ENCODE results near the gene SYVN1. TPM values are rescaled to one million over a fixed set of nuclear protein-coding genes. Genes with fewer than 3 reads are reported as not detected.
A peak's percentile ranks its signal among the peaks of the same experiment; 100 is the strongest.

Gene SYVN1
- total RNA-seq, 2 donors from 2014 or later: 73.1 to 78.0 TPM

- TF ChIP-seq CTCF (IDR thresholded peaks at IDR 0.05): no peak
- no peak for ATAC-seq (ENCODE audit: insufficient number of reproducible peaks, low FRiP score, low read depth)
- DNase-seq (ENCODE audit: low spot score): no peak
- H3K4me3 ChIP-seq: no peak overlapping the region
- H3K9me3 ChIP-seq: no peaks in the 10 kb centered on the region
- H3K27me3 ChIP-seq (replicated peaks; ENCODE audit: insufficient read depth): no peaks in the 10 kb centered on the region
- no peak overlapping the region for H3K27ac ChIP-seq
- H3K4me1 ChIP-seq (ENCODE audit: control insufficient read depth in 1 of 2, low read depth in 2 of 2): no peaks in the 10 kb centered on the region
- H3K36me3 ChIP-seq: no peaks in the 10 kb centered on the region
Observed at GRCh38 chr11:65167656-65168055, 33.3 kb upstream of the SYVN1 start.

GRCh38 chr11:65166893-65167292 lies 32.6 kb upstream of the SYVN1 start:
- ATAC-seq (ENCODE audit: insufficient number of reproducible peaks, low FRiP score, low read depth): no peak
- TF ChIP-seq CTCF (IDR thresholded peaks at IDR 0.05): no peak

DNA sequence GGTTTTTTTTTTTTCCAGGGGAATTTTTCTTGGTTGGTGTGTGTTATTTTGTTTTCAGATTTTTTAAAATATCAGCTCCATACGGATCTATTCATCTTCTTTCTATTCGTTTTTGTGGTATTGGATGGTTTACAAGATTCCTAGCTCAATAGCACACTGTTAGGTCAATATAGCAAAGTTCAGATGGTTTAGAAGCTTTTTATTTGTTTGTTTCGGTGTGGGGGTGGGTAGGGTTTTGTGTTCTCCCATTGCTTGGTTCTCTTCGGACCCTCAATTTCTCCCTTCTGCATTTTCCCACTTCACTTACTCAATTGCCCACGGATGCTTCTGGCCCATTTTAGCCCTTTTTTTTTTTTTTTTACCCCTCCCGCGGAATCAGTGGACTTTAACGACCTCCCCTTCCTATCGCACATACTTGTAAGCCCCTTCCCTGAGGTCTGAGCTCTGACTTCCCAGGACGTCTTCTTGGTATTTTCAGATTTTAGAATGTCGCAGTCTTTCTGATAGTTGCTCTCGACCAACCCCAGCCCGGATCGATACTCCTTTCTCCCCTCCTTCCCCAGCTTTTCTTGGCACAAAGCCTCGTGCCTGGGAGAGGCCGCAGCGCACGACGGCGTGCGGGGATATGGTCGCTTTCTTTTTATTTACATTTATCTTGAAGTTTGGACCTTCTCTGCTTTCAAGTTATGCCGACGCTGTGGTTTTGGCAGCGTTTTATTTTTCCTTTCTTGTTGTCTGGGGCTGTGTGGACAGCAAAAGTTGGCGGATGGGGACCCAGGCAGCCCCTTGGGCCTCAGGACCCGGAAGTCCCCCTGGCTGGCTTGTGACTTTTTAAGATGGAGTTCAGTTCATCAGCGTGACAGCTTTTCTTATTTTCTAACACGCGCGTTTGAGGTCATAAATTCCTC lies 31.3 kb upstream of the SYVN1 start:
- DNase-seq (ENCODE audit: low spot score): no peak
- no peak overlapping the region for H3K27ac ChIP-seq

More at GRCh38 chr11:65166893-65167292, 32.6 kb upstream of the SYVN1 start:
- H3K4me3 ChIP-seq: no peak overlapping the region
- no peaks in the 10 kb centered on the region for H3K9me3 ChIP-seq
- no peaks in the 10 kb centered on the region for H3K27me3 ChIP-seq (replicated peaks; ENCODE audit: insufficient read depth)
- DNase-seq (ENCODE audit: low spot score): no peak
- no peak overlapping the region for H3K27ac ChIP-seq
- H3K4me1 ChIP-seq (ENCODE audit: control insufficient read depth in 1 of 2, low read depth in 2 of 2): no peaks in the 10 kb centered on the region
- H3K36me3 ChIP-seq: no peaks in the 10 kb centered on the region

GRCh38 chr11:65163684-65164083 lies 29.4 kb upstream of the SYVN1 start:
- no peak for TF ChIP-seq CTCF (IDR thresholded peaks at IDR 0.05)
- ATAC-seq (ENCODE audit: insufficient number of reproducible peaks, low FRiP score, low read depth) (no peak), DNase-seq (ENCODE audit: low spot score) (no peak)
- Histone ChIP-seq H3K9me3 (no peaks in the 10 kb centered on the region), H3K4me1 (ENCODE audit: control insufficient read depth in 1 of 2, low read depth in 2 of 2) (no peaks in the 10 kb centered on the region), H3K27me3 (replicated peaks; ENCODE audit: insufficient read depth) (no peaks in the 10 kb centered on the region), H3K27ac (no peak overlapping the region), H3K4me3 (no peak overlapping the region), H3K36me3 (no peaks in the 10 kb centered on the region)

More for the DNA sequence above, 31.3 kb upstream of the SYVN1 start:
- ATAC-seq (ENCODE audit: insufficient number of reproducible peaks, low FRiP score, low read depth): no peak
- Histone ChIP-seq H3K27me3 (replicated peaks; ENCODE audit: insufficient read depth) (no peaks in the 10 kb centered on the region), H3K4me3 (peak overlapping the region; percentile 65), H3K36me3 (no peaks in the 10 kb centered on the region), H3K9me3 (no peaks in the 10 kb centered on the region), H3K4me1 (ENCODE audit: control insufficient read depth in 1 of 2, low read depth in 2 of 2) (no peaks in the 10 kb centered on the region)
- no peak for TF ChIP-seq CTCF (IDR thresholded peaks at IDR 0.05)

- Histone ChIP-seq H3K36me3 (no peaks in the 10 kb centered on the region), H3K27me3 (replicated peaks; ENCODE audit: insufficient read depth) (no peaks in the 10 kb centered on the region), H3K4me1 (ENCODE audit: control insufficient read depth in 1 of 2, low read depth in 2 of 2) (no peaks in the 10 kb centered on the region), H3K9me3 (no peaks in the 10 kb centered on the region), H3K27ac (no peak overlapping the region), H3K4me3 (no peak overlapping the region)
- no peak for ATAC-seq (ENCODE audit: insufficient number of reproducible peaks, low FRiP score, low read depth)
- no peak for TF ChIP-seq CTCF (IDR thresholded peaks at IDR 0.05)
- no peak for DNase-seq (ENCODE audit: low spot score)
Observed at GRCh38 chr11:65160643-65161042, 26.3 kb upstream of the SYVN1 start.

Data from thoracic aorta (tissue), 2 donors.